ENCODE results near the gene ERCC5.

The ERCC5 gene

GRCh38 chr13:102897371-102898138, 51.7 kb downstream of the ERCC5 start:
- DNase-seq = no peak

- DNase-seq = no peak
These were observed 54.4 kb downstream of the ERCC5 start for GRCh38 chr13:102900193-102900608.

GRCh38 chr13:102901056-102901455, 55.2 kb downstream of the ERCC5 start:
- DNase-seq = no peak

- DNase-seq = no peak
These were observed 55.9 kb downstream of the ERCC5 start for GRCh38 chr13:102901615-102902305.

GRCh38 chr13:102902789-102903347, 57.0 kb downstream of the ERCC5 start:
- DNase-seq = no peak

GRCh38 chr13:102903659-102904407, 58.0 kb downstream of the ERCC5 start:
- DNase-seq = no peak

- no peak for DNase-seq
These were observed 58.6 kb downstream of the ERCC5 start for GRCh38 chr13:102904408-102904862.

- no peak for DNase-seq
These were observed 60.3 kb downstream of the ERCC5 start for GRCh38 chr13:102905905-102906771.

- DNase-seq = no peak
These were observed 61.4 kb downstream of the ERCC5 start for GRCh38 chr13:102907016-102907756.

GRCh38 chr13:102907886-102908515, 62.2 kb downstream of the ERCC5 start:
- DNase-seq = no peak

GRCh38 chr13:102909971-102910370, 64.1 kb downstream of the ERCC5 start:
- no peak for DNase-seq

- no peak for DNase-seq
These were observed 65.5 kb downstream of the ERCC5 start for GRCh38 chr13:102911336-102911735.

- no peak for DNase-seq
These were observed 66.8 kb downstream of the ERCC5 start for GRCh38 chr13:102912599-102912998.

- no peak for DNase-seq
These were observed 68.1 kb downstream of the ERCC5 start for GRCh38 chr13:102913914-102914313.

GRCh38 chr13:102914339-102914930, 68.6 kb downstream of the ERCC5 start:
- no peak for DNase-seq

GRCh38 chr13:102915393-102915930, 69.6 kb downstream of the ERCC5 start:
- DNase-seq = no peak

- DNase-seq = no peak
These were observed 71.2 kb downstream of the ERCC5 start for GRCh38 chr13:102917019-102917418.

- DNase-seq = no peak
These were observed 76.4 kb downstream of the ERCC5 start for GRCh38 chr13:102922184-102922583.

All from activated CD4-positive, alpha-beta T cell treated with anti-CD3 and anti-CD28 coated beads for 1 hour (primary cell).